COR-L47 (cell line): ENCODE measurements around the gene TIMM10.

Experiments
- DNase-seq: peaks from one replicate; lab custom pipeline; 2025; lab: John Stamatoyannopoulos, UW

Gene TIMM10

DNA sequence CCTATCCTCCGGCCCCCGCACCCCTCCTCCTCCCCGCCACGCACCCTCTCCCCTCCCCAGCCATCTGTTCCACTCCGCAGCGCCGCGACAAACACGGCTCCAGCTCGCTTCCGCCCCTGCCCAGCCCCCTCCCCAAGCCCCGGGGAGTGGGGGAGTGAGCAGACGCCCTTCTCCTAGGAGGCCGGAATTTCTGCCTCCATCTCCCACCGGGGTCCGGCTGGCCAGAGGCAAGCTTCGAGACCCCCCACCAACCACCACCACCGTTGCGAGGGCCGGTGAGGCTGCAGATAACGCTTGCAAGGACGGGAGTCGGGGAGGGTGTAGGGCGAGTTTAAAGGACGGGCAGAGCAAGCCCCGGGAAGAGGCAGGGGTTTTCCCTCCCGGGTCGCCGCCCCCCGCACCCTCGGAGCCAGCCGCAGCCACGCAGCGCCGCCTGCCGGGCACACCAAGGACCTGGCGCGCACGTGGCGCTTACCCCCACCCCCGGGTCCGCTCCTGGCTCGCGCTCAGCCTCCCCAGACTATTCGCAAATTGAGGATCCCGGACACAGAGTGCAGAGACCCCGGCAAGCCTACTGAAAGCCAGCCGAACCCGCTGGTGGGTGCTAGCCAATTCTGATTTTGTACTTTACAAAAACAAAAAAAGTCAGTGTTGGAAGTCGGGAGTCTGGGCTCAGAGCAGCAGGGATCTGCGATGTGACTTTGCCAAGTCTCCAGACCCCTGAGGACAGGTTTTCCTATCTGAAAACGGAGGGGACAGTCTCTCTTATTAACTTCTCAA, 47.6 kb downstream of the TIMM10 start:
- no peak for DNase-seq

GRCh38 chr11:57481915-57482781, 48.4 kb downstream of the TIMM10 start:
- DNase-seq: no peak

- DNase-seq: no peak
Measured at GRCh38 chr11:57481315-57481714, 49.2 kb downstream of the TIMM10 start.

DNA sequence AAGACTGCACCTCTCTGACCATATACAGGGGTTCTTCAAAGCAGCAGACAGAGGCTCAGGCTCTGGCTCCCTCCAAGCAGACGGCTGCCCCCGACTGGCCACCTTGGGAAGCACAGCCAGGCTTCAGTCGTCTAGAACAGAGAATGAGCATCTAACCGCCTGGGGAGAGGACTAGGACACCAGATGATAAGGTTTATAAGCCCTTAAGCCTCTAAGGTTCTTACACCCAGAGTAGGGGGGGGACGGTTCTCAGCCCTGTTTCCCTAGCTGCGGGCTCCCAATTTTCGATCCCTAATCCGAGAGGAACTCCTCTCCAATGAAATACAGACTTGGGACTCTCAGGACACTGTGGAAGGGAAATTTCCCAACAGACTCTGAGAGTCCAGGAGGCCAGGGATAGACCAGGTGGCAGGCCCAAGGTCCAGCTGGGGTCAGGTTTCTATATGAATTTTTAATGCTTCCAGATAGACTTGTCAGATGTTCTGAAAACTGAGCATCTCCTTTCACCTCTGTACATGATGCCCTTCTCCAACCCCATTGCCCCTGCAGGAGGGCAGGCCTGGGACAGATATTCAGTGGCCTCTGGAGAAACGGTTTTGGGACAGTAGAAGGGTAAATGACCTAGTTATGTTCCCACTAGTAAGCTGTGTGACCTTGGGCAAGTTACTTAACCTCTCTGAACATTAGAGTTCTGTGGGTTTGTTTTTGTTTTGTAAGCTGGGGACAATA, 50.0 kb downstream of the TIMM10 start:
- peak; percentile 18 for DNase-seq

DNA sequence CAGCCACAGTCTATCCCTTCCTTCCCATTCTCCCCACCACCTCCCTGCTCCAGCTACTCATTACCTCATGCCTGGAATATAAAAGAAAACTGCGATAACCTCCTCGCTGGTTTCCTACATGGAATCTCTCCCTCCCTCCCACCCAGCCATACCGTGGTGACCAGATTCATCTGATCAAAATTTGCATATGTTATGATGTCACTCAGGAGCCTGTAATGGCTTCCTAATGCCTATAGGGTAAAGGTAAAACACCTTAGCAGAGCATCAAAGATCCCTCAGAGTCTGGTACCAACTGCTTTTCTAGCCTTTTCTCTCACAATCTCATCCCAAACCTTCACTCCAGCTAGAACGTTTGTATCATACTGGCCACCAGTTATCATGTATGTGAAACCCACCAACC, 50.6 kb downstream of the TIMM10 start:
- DNase-seq: no peak

GRCh38 chr11:57479021-57479663, 51.4 kb downstream of the TIMM10 start:
- DNase-seq: no peak
